ENCODE results near the gene OAF.

GRCh38 chr11:120173019-120173705, 37.7 kb upstream of the OAF start:
- no peak for TF ChIP-seq POLR2A (IDR thresholded peaks at IDR 0.05)
- no peak for TF ChIP-seq EP300 (IDR thresholded peaks at IDR 0.05)
- no peak for TF ChIP-seq CTCF (IDR thresholded peaks at IDR 0.05)
